GM23248 (cell line): ENCODE results near the gene DYNC1H1. TPM values are rescaled to one million over a fixed set of nuclear protein-coding genes. Genes with fewer than 3 reads are reported as not detected.
"Not testable (repeated sequence)": the region's sequence is repeated elsewhere in the genome, so short reads cannot be mapped to it uniquely, and the experiment has no call there.

Experiments
- DNase-seq: peaks from one replicate; pipeline ENCODE4 v3.0.0-alpha.2; 2015
- H2AFZ ChIP-seq: fragments of 200-600 bp; sonication (generic); 2 replicates; pipeline ENCODE4 v1.6.1; 2016; ENCODE audit warnings: antibody characterized with exemption
- H3F3A ChIP-seq: fragments of 200-600 bp; sonication (generic); 2 replicates; pipeline ENCODE4 v1.6.1; 2016; ENCODE audit warnings: mild to moderate bottlenecking, antibody characterized with exemption, mixed run types; ENCODE audit not compliant: insufficient read depth
- H3K27ac ChIP-seq: fragments of 200-600 bp; sonication (generic); 2 replicates; pipeline ENCODE4 v1.5.1; 2016; ENCODE audit warnings: mild to moderate bottlenecking
- H3K27me3 ChIP-seq: fragments of 200-600 bp; sonication (generic); replicated peaks from 2 replicates; pipeline ENCODE4 v1.6.1; 2016; ENCODE audit warnings: mild to moderate bottlenecking; ENCODE audit not compliant: insufficient read depth
- H3K36me3 ChIP-seq: fragments of 200-600 bp; sonication (generic); 2 replicates; pipeline ENCODE4 v1.6.1; 2016; ENCODE audit warnings: low read depth, mild to moderate bottlenecking
- H3K4me1 ChIP-seq: fragments of 200-600 bp; sonication (generic); 2 replicates; pipeline ENCODE4 v1.6.1; 2016; ENCODE audit warnings: mild to moderate bottlenecking; ENCODE audit not compliant: insufficient read depth
- H3K4me2 ChIP-seq: fragments of 200-600 bp; sonication (generic); one replicate; pipeline ENCODE4 v1.6.1; 2016; ENCODE audit warnings: mild to moderate bottlenecking; ENCODE audit not compliant: unreplicated experiment
- H3K4me3 ChIP-seq: fragments of 200-600 bp; sonication (generic); 2 replicates; pipeline ENCODE4 v1.5.1; 2016; ENCODE audit warnings: mild to moderate bottlenecking
- H3K79me2 ChIP-seq: fragments of 200-600 bp; sonication (generic); 2 replicates; pipeline ENCODE4 v1.6.1; 2016; ENCODE audit warnings: mild to moderate bottlenecking; ENCODE audit not compliant: insufficient read depth
- H3K9ac ChIP-seq: fragments of 200-600 bp; sonication (generic); 2 replicates; pipeline ENCODE4 v1.6.1; 2016; ENCODE audit warnings: mild to moderate bottlenecking
- H3K9me2 ChIP-seq: fragments of 200-600 bp; sonication (generic); 2 replicates; pipeline ENCODE4 v1.6.1; 2016; ENCODE audit warnings: mixed run types, mild to moderate bottlenecking, moderate library complexity; ENCODE audit not compliant: insufficient read depth
- H3K9me3 ChIP-seq: fragments of 200-600 bp; sonication (generic); one replicate; pipeline ENCODE4 v1.6.1; 2017; ENCODE audit warnings: low read depth
- H4K20me1 ChIP-seq: fragments of 200-600 bp; sonication (generic); 2 replicates; pipeline ENCODE4 v1.6.0; 2016; ENCODE audit not compliant: insufficient read depth
- EZH2 ChIP-seq: fragments of 200-600 bp; sonication (generic); IDR thresholded peaks from 2 replicates; pipeline ENCODE4 v1.6.1; 2018; ENCODE audit warnings: antibody characterized with exemption, mild to moderate bottlenecking; ENCODE audit not compliant: insufficient read depth, poor library complexity, severe bottlenecking
- EZH2phosphoT487 ChIP-seq: fragments of 200-600 bp; sonication (generic); IDR thresholded peaks from 2 replicates; pipeline ENCODE4 v1.6.1; 2018; ENCODE audit warnings: antibody characterized with exemption, moderate library complexity, mild to moderate bottlenecking, low read depth; ENCODE audit not compliant: insufficient read depth
- WGBS, 2 experiments: methylation state at CpG; one replicate each; pipeline ENCODE4 v1.1.6; 2015 to 2017; ENCODE audit warnings: low lambda C conversion rate in 2 of 2, low coverage in 1 of 2; ENCODE audit errors: missing lambda C conversion rate in 2 of 2; 5-methylcytosine and 5-hydroxymethylcytosine counted together
- in situ Hi-C: fragments of 300-500 bp; cut with MboI; formaldehyde crosslinking; loops from 2 replicates; pipeline ENCODE4 v1.15.0; 2020
- polyA plus RNA-seq: library from polyadenylated mRNA; unstranded; fragments of >200 nt; fragmentation: Nextera tagmentation; extraction: Ambion mirVana; gene quantifications from 2 replicates; pipeline ENCODE4 v1.2.1, GENCODE V29; 2016
- total RNA-seq: library from RNA; depleted of rRNA; stranded (reverse); fragments of >200 nt; shearing (Covaris generic); gene quantifications from 2 replicates; pipeline ENCODE4 v1.2.3, GENCODE V29; 2014

The DYNC1H1 gene
- total and polyA plus RNA-seq, 2 experiments from 2014 or later: 181 to 391 TPM

DNA sequence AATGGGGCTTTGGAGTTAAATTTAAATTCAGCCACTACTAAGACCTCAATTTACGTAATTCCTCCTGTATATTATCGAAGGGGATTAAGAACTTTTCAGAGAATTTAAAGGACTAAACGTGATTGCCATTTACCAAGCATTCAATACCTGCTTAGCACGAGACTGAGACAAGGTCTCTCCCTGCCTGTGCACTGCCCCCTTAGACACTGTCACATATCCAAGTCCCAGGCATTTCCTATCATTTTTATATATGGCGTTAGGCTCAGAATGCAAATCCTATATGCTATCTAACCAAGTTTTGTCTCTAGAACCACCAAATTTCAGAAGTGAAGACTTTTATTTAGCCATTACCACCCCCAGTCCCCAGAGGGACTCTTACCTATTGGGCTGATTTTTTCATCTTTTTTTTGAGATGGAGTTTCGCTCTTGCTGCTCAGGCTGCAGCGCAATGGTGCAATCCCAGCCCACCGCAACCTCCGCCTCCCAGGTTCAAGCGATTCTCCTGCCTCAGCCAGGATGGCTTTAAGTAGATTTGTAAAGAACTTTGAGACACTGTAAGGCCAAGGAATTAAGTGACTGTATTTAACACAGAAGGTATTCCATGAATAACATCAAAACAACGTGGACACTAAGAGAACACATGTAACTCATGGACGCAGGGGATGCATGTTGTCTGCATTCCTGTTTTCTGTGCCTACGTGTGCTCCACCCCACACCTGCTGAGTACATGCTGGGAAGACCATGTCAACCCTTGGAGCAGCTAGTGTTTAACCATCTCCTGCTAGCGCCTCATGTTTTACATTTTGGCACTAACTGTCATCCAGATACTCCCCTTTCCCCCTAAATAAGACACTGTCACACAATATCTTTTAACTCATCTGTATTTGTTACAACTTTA is 116.1 kb downstream of the DYNC1H1 start:
- 82 to 84% methylated on average over 14 of the region's 14 CpGs for WGBS, 2 experiments
- Histone ChIP-seq H3K36me3 (peaks cover 66% of the 10 kb centered on the region), H3K9me3 (no peaks in the 10 kb centered on the region), H3K27me3 (no peaks in the 10 kb centered on the region), H2AFZ (no peak overlapping the region), H3K4me3 (no peak overlapping the region), H3K9me2 (no peaks in the 10 kb centered on the region), H4K20me1 (peaks cover 9% of the 10 kb centered on the region; the same call in 1 of the 2 replicates), H3F3A (peaks cover 69% of the 10 kb centered on the region), H3K9ac (no peak overlapping the region), H3K79me2 (peaks cover 44% of the 10 kb centered on the region), H3K4me2 (no peak overlapping the region), H3K27ac (no peak overlapping the region), H3K4me1 (peaks cover 24% of the 10 kb centered on the region)
- DNase-seq: no peak
- TF ChIP-seq EZH2phosphoT487 (no peak), EZH2 (no peak)
- in situ Hi-C loops: no loop called here

DNA sequence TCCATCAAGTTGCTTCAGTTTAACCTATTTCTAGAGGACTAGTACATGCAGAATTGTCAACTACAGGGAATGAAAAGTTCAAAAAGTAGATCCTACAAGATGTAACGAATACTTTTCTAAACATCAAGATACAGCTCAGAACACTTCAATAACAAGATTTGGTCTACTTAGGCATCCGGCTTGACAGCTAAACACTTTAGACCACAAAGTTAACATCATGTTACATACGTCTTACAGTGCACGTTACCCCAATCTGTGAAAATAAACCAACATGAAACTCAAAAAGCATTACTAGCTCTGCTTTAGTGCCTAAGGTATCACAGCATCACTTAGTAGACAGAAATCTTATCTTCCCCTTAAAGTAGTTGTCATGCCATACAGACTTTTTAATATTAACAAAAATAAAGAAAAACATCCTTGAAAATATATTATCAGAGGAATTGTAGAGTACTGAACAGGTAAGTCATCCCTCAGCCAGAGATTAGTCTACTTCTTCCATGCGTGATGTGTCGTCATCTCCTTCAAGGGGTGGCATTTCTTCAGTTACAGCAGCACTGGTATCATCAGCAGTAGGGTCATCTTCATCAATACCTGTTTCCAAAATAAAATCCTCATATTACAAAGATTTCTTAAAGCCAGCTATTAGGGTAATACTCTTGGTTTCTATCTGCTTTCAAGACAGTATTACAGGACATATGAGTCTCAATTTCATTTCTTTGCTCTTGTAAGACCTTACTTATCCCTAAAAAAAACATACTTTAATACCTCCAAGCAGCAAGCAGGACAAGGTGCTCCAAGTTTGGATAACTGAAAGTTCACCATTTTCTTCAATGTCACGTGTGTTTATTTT is 117.1 kb downstream of the DYNC1H1 start:
- no peaks in the 10 kb centered on the region for H3K27me3 ChIP-seq
- H3K9ac ChIP-seq: peak overlapping the region; percentile 92; the same call in 1 of the 2 replicates
- TF ChIP-seq EZH2: no peak
- no peak for TF ChIP-seq EZH2phosphoT487
- peaks cover 77% of the 10 kb centered on the region for H3F3A ChIP-seq
- no peaks in the 10 kb centered on the region for H3K9me3 ChIP-seq
- DNase-seq: no peak
- H3K4me2 ChIP-seq: no peak overlapping the region
- no peak overlapping the region for H3K27ac ChIP-seq
- H4K20me1 ChIP-seq: peaks cover 12% of the 10 kb centered on the region; the same call in 1 of the 2 replicates
- peaks cover 54% of the 10 kb centered on the region for H3K79me2 ChIP-seq
- no peak overlapping the region; the same call in 1 of the 2 replicates for H3K4me3 ChIP-seq
- H2AFZ ChIP-seq: no peak overlapping the region
- in situ Hi-C loops: no loop called here
- H3K9me2 ChIP-seq: no peaks in the 10 kb centered on the region
- 85 to 87% methylated on average over 7 of the region's 7 CpGs for WGBS, 2 experiments
- H3K36me3 ChIP-seq: peaks cover 72% of the 10 kb centered on the region
- peaks cover 24% of the 10 kb centered on the region for H3K4me1 ChIP-seq

DNA sequence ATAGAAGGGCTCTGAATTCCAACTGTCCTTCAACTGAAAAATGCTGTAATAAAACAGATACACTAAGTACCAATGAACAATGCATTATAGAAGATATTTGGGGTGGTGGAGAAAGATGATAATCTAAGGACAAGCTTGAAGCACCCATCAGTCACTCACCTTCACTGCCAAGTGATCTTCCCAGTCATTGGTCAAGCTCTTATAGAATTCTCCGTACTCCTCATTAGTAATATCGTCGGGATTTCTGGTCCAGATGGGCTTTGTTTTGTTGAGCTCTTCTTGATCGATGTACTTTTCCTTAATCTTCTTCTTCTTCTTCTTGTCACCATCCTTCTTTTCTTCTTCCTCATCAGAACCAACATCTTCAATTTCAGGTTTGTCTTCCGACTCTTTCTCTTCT is 120.1 kb downstream of the DYNC1H1 start:
- H2AFZ ChIP-seq, H3K9me3 ChIP-seq, DNase-seq, H3K27ac ChIP-seq, H3K27me3 ChIP-seq, H3K9me2 ChIP-seq, in situ Hi-C loops: not testable (repeated sequence)
- Histone ChIP-seq H3K4me1 (peaks cover 34% of the 10 kb centered on the region), H3K9ac (peak overlapping the region; percentile 92), H3K79me2 (peaks cover 54% of the 10 kb centered on the region), H4K20me1 (peaks cover 12% of the 10 kb centered on the region; the same call in 1 of the 2 replicates), H3K4me3 (peak overlapping the region; percentile 98), H3K4me2 (peak overlapping the region; percentile 90), H3K36me3 (peaks cover 65% of the 10 kb centered on the region), H3F3A (peaks cover 65% of the 10 kb centered on the region)
- 84 to 87% methylated on average over 5 of the region's 5 CpGs for WGBS, 2 experiments

DNA sequence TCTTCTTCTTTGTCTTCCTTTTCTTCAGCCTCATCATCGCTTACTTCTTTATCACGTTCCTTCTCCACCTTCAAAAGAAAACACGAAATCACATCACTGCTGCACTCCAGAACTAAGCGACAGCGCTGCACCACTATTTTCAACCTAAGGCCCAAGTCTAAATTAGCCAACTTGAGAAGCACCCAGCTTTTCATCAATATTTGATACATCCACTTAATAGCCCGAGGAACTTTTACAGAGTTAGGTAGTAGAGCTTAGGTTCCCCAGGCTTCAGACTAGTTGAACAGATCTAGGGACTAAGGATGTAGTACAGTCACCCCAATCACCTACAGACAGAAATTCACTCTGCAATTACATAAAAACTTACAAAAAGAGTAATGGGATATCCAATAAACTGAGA is 120.6 kb downstream of the DYNC1H1 start:
- Histone ChIP-seq H3F3A (peaks cover 61% of the 10 kb centered on the region), H3K4me3 (peak overlapping the region; percentile 98), H3K79me2 (peaks cover 54% of the 10 kb centered on the region), H4K20me1 (peaks cover 12% of the 10 kb centered on the region; the same call in 1 of the 2 replicates), H3K9me3 (no peaks in the 10 kb centered on the region), H3K27ac (no peak overlapping the region), H3K27me3 (no peaks in the 10 kb centered on the region), H3K4me1 (peaks cover 34% of the 10 kb centered on the region), H3K9ac (peak overlapping the region; percentile 92), H3K4me2 (peak overlapping the region; percentile 90), H2AFZ (no peak overlapping the region), H3K36me3 (peaks cover 61% of the 10 kb centered on the region), H3K9me2 (no peaks in the 10 kb centered on the region)
- 97 to 99% methylated on average over 6 of the region's 6 CpGs for WGBS, 2 experiments
- in situ Hi-C loops: no loop called here
- DNase-seq: no peak
- TF ChIP-seq EZH2 (no peak), EZH2phosphoT487 (no peak)
